HEK293T (cell line): ENCODE measurements around the gene LCN15.

ENCODE experiments used
- ELF4 ChIP-seq: fragments of 450-650 bp; IDR thresholded peaks from 2 replicates; pipeline ENCODE4 v1.6.1; 2017; ENCODE audit warnings: antibody characterized with exemption
- FOXA1 ChIP-seq: fragments of 450-650 bp; IDR thresholded peaks from 2 replicates; pipeline ENCODE4 v1.6.1; 2016; ENCODE audit warnings: mild to moderate bottlenecking
- FOXK2 ChIP-seq: fragments of 450-650 bp; IDR thresholded peaks from 2 replicates; pipeline ENCODE4 v1.6.1; 2016; ENCODE audit warnings: mild to moderate bottlenecking

GRCh38 chr9:136765041-136765440 is 723 bp upstream of the LCN15 start:
- TF ChIP-seq ELF4 = no peak
- no peak for TF ChIP-seq FOXA1
- no peak for TF ChIP-seq FOXK2
